Measurements from ENCODE around the gene NEDD4L. TPM values are rescaled to one million over a fixed set of nuclear protein-coding genes. Genes with fewer than 3 reads are reported as not detected.
"Not testable (repeated sequence)": the region's sequence is repeated elsewhere in the genome, so short reads cannot be mapped to it uniquely, and the experiment has no call there.

NEDD4L gene
- total RNA-seq, 2 donors from 2014 or later = 149 to 212 TPM

DNA sequence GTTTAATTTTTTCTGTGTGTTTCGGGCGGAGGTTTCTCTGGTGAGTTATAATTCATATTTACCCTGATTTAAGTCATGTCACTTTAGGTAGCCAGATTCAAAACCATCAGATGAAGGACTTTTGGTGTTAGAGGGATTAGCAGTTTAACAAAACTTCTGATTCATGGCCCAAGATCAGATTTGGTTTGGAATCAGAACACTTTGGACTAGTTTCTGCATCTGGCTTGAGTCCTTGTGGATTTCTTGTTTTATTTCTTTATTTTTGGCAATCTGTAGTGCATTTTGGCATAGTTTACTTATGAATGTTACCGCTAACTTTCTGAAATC lies 3.5 kb downstream of the NEDD4L start:
- Histone ChIP-seq H3K4me3 (no peak overlapping the region), H3K36me3 (no peaks in the 10 kb centered on the region), H3K9ac (ENCODE audit: low read depth in 2 of 2, low read length in 2 of 2) (no peak overlapping the region), H3K4me1 (peaks cover 6% of the 10 kb centered on the region), H3K27ac (no peak overlapping the region), H3K9me3 (no peaks in the 10 kb centered on the region), H3K27me3 (no peaks in the 10 kb centered on the region)
- TF ChIP-seq, protein P1, sequence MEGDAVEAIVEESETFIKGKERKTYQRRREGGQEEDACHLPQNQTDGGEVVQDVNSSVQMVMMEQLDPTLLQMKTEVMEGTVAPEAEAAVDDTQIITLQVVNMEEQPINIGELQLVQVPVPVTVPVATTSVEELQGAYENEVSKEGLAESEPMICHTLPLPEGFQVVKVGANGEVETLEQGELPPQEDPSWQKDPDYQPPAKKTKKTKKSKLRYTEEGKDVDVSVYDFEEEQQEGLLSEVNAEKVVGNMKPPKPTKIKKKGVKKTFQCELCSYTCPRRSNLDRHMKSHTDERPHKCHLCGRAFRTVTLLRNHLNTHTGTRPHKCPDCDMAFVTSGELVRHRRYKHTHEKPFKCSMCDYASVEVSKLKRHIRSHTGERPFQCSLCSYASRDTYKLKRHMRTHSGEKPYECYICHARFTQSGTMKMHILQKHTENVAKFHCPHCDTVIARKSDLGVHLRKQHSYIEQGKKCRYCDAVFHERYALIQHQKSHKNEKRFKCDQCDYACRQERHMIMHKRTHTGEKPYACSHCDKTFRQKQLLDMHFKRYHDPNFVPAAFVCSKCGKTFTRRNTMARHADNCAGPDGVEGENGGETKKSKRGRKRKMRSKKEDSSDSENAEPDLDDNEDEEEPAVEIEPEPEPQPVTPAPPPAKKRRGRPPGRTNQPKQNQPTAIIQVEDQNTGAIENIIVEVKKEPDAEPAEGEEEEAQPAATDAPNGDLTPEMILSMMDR (IDR thresholded peaks at IDR 0.05) = no peak
- no peak for DNase-seq
- intact Hi-C loops (cut with DNase I) = loop anchor here (5.0 to 10.0 kb wide), 2 partner anchors 75 to 163 kb away; no protein-coding TSS in a partner anchor

DNA sequence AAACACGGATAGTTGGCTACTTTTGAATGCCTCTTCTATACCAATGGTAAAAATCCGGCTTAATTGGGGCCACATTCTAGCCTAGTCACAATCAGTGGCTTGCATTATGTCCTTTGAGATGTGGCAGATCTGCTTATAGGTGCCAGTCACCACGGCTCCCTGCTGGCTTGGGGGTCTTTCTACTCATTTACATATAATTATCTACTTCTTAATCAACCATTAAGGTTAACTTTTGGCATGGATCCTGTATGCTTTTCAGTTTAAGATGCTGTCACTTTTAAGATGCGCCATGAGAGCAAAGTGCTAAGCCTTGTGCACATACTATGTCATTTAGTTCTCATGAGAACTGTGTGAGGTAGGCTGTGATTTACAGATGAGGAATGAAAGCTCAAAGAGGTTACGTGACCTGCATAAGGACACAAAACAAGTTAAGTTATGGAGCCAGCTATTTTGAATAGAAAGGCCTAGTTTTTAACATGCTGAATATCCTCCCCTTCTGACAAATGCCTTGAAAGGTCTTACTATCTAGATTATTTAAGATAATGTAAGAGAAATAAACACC lies 4.1 kb downstream of the NEDD4L start:
- Histone ChIP-seq H3K36me3 (no peaks in the 10 kb centered on the region), H3K9me3 (no peaks in the 10 kb centered on the region), H3K27ac (no peak overlapping the region), H3K4me1 (peaks cover 6% of the 10 kb centered on the region), H3K9ac (ENCODE audit: low read depth in 2 of 2, low read length in 2 of 2) (no peak overlapping the region), H3K4me3 (no peak overlapping the region), H3K27me3 (no peaks in the 10 kb centered on the region)
- DNase-seq = no peak
- intact Hi-C loops (cut with DNase I) = loop anchor here (5.0 to 10.0 kb wide), 2 partner anchors 74 to 163 kb away; no protein-coding TSS in a partner anchor
- TF ChIP-seq, protein P1 (IDR thresholded peaks at IDR 0.05) = no peak

DNA sequence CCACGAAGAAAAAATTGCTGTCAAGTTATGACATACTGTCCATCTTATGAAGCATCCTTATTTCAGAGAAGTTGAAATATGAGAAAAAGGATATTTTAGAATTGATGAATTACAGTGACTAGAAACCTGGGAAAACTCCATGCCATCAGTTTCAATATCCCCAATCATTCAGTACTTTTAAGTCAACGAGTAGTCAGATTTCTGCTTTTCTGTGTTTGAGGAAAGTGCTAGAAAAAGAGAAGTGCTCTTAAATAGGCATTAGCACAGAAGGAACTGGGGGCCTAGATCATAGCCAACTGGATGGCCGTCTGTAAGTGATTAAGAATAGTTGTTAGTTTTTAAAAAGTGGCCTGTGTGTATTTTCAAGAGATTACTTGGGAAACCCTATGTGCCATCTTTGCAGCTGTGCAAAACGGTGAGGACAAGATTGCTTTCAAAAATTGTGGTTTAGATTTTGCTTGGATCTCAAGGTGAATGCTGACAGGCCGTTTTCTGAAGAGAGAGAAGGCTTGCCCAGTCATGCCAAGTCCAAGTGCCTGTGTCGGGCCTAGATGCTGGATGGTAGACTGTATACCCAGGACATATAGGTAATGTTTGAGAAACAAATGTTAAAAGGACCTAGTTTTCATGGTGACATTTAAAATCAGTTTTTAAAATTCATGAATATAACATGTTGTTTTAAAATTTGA lies 5.1 kb downstream of the NEDD4L start:
- H3K36me3 ChIP-seq = no peaks in the 10 kb centered on the region
- intact Hi-C loops (cut with DNase I) = loop anchor here (5.0 to 10.0 kb wide), 2 partner anchors 73 to 164 kb away; no protein-coding TSS in a partner anchor
- TF ChIP-seq, protein P1 (IDR thresholded peaks at IDR 0.05) = no peak
- peaks cover 6% of the 10 kb centered on the region for H3K4me1 ChIP-seq
- no peaks in the 10 kb centered on the region for H3K27me3 ChIP-seq
- H3K9ac ChIP-seq (ENCODE audit: low read depth in 2 of 2, low read length in 2 of 2) = no peak overlapping the region
- H3K27ac ChIP-seq = no peak overlapping the region
- H3K4me3 ChIP-seq = no peak overlapping the region
- no peak for DNase-seq
- no peaks in the 10 kb centered on the region for H3K9me3 ChIP-seq

DNA sequence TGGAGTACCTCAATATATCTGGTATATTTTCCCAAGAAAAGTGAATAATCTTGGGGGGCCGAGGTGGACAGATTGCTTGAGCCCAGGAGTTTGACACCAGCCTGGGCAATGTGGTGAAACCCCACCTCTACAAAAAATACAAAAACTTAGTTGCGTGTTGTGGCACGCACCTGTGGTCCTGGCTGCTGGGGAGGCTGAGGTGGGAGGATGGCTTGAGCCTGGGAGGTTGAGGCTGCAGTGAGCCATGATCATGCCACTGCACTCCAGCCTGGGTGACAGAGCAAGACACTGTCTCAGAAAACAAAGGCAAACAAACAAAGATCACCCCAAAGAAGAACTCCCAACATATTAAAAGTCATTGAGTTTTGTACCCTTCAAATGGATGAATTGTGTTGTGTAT lies 6.9 kb downstream of the NEDD4L start:
- H3K9ac ChIP-seq (ENCODE audit: low read depth in 2 of 2, low read length in 2 of 2); H3K27me3 ChIP-seq; H3K27ac ChIP-seq; intact Hi-C loops (cut with DNase I); H3K9me3 ChIP-seq; H3K4me3 ChIP-seq; H3K4me1 ChIP-seq; H3K36me3 ChIP-seq; DNase-seq: not testable (repeated sequence)

DNA sequence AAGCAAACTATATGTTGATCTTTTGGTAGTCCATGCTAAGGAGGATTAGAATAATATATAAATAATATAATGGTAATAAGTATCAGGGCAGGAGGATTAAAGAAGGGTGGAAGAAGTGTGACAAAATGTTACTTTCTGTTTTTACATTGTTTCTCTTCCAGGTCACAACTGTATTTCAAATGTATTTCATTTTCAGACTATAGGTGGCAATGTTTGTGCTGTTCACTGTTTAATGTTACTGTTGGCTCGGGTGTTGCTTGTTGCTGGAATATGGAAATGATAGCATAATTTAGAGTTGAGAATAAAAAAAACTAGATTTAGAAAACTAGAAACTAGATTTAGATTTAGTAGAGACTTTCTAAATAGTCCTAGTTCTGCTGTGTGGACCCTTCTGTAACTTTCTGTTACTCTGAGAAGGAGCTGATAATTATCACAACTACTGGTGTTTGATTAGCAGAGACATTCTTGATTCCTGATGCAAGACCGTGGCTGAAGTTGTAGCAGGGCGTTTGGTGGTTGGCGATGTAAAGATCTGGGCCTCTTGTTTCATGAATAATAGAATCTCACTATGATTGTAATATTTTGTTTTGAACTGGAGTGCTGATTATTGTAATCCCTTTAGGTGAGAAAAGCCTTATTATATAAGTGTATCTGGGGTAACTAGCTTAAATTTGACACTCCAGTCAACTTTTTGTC lies 7.9 kb downstream of the NEDD4L start:
- Histone ChIP-seq H3K9ac (ENCODE audit: low read depth in 2 of 2, low read length in 2 of 2) (no peak overlapping the region), H3K27ac (no peak overlapping the region)
- no peak for DNase-seq

More for the DNA sequence above, 7.9 kb downstream of the NEDD4L start:
- Histone ChIP-seq H3K36me3 (no peaks in the 10 kb centered on the region), H3K27me3 (no peaks in the 10 kb centered on the region), H3K4me3 (no peak overlapping the region), H3K4me1 (no peaks in the 10 kb centered on the region), H3K9me3 (no peaks in the 10 kb centered on the region)
- intact Hi-C loops (cut with DNase I) = no loop called here
- TF ChIP-seq, protein P1 (IDR thresholded peaks at IDR 0.05) = no peak

Data from colonic mucosa (tissue), 4 donors.